ENCODE data around the gene APBA2. TPM values are rescaled to one million over a fixed set of nuclear protein-coding genes. Genes with fewer than 3 reads are reported as not detected.

The APBA2 gene
- total RNA-seq, 4 donors from 2014 or later: 7.7 to 14.4 (median 11.6) TPM

DNA sequence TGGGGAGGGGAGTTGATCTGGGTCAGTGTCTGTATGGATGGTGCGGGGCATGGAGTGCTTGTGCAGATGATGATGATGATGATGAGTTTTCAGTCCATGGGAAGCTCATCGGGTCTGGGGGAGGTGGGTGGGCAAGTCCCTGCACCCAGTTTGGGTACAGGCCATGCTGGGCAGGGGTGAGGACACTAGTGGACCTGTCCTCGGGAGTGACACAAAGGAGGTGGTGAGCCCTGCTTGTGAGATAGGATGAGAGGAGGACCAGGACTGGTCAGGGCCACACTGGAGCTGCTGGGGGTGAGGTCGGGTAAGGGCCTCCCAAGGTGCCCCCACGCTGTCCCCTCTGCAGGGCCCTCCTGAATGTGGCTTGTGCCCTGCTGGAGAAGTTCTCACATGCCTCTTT lies 177.9 kb downstream of the APBA2 start:
- Histone ChIP-seq H3K27me3 (no peaks in the 10 kb centered on the region), H3K9me3 (no peaks in the 10 kb centered on the region), H3K36me3 (no peaks in the 10 kb centered on the region), H3K27ac (no peak overlapping the region), H3K4me3 (replicated peaks in 1 of 3) (no peak overlapping the region), H3K4me1 (no peaks in the 10 kb centered on the region)
- TF ChIP-seq, protein P1, sequence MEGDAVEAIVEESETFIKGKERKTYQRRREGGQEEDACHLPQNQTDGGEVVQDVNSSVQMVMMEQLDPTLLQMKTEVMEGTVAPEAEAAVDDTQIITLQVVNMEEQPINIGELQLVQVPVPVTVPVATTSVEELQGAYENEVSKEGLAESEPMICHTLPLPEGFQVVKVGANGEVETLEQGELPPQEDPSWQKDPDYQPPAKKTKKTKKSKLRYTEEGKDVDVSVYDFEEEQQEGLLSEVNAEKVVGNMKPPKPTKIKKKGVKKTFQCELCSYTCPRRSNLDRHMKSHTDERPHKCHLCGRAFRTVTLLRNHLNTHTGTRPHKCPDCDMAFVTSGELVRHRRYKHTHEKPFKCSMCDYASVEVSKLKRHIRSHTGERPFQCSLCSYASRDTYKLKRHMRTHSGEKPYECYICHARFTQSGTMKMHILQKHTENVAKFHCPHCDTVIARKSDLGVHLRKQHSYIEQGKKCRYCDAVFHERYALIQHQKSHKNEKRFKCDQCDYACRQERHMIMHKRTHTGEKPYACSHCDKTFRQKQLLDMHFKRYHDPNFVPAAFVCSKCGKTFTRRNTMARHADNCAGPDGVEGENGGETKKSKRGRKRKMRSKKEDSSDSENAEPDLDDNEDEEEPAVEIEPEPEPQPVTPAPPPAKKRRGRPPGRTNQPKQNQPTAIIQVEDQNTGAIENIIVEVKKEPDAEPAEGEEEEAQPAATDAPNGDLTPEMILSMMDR (IDR thresholded peaks at IDR 0.05): no peak
- TF ChIP-seq POLR2A (IDR thresholded peaks at IDR 0.05): no peak
- intact Hi-C loops (cut with DNase I): no loop called here
- DNase-seq: no peak
- 90 to 93% methylated on average over 5 of the region's 5 CpGs for WGBS, 2 donors

DNA sequence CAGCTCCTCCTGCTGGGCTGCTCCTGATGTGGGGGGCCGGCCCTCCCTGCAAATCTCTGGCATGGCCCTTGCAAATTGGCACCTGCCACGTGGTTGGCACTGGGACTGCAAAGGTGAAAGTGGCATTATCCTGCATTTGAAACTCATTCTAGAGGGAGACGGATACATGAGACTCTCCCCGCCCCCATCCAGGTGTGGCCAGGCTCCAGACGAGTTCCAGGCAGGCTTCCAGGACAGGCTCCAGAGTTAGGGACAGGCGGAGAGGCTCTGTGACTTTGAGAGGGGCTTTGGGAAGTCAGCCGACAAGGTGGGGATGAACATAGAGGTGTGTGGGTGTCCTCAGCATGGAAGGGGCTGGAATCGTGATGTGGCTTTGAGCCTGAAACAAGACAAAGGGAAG lies 178.5 kb downstream of the APBA2 start:
- 46 to 54% methylated on average over 7 to 8 of the region's 8 CpGs for WGBS, 2 donors
- Histone ChIP-seq H3K27me3 (no peaks in the 10 kb centered on the region), H3K9me3 (no peaks in the 10 kb centered on the region), H3K4me1 (no peaks in the 10 kb centered on the region), H3K27ac (no peak overlapping the region), H3K36me3 (no peaks in the 10 kb centered on the region), H3K4me3 (replicated peaks in 1 of 3) (no peak overlapping the region)
- intact Hi-C loops (cut with DNase I): no loop called here
- peak; percentile 66 to 75 for DNase-seq
- TF ChIP-seq POLR2A (IDR thresholded peaks at IDR 0.05): no peak
- TF ChIP-seq, protein P1 (IDR thresholded peaks at IDR 0.05): no peak

DNA sequence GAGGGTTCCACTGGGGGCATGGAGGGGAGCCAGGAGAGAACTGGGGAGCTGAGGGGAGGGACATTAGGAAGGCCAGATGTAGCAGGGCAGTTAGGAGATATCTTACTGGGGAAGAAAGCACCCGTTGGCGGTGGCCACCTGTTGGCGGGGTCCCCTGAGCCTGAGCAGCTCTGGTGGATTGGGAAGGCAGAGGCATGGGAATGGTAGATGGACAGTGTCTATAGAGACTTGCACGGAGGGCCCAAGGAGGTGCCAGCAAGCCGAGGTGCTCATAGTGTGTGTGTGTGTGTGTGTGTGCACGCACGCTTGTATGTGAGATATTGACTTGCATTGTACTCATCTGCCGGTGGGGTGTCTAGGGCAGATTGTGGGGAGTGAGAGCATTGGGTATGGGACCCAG lies 179.0 kb downstream of the APBA2 start:
- Histone ChIP-seq H3K27ac (no peak overlapping the region), H3K27me3 (no peaks in the 10 kb centered on the region), H3K4me1 (no peaks in the 10 kb centered on the region), H3K36me3 (no peaks in the 10 kb centered on the region), H3K9me3 (no peaks in the 10 kb centered on the region), H3K4me3 (replicated peaks in 1 of 3) (no peak overlapping the region)
- DNase-seq: no peak
- intact Hi-C loops (cut with DNase I): no loop called here
- no peak for TF ChIP-seq POLR2A (IDR thresholded peaks at IDR 0.05)
- TF ChIP-seq, protein P1 (IDR thresholded peaks at IDR 0.05): no peak
- WGBS, 2 donors: 95 to 99% methylated on average over 6 to 8 of the region's 8 CpGs

DNA sequence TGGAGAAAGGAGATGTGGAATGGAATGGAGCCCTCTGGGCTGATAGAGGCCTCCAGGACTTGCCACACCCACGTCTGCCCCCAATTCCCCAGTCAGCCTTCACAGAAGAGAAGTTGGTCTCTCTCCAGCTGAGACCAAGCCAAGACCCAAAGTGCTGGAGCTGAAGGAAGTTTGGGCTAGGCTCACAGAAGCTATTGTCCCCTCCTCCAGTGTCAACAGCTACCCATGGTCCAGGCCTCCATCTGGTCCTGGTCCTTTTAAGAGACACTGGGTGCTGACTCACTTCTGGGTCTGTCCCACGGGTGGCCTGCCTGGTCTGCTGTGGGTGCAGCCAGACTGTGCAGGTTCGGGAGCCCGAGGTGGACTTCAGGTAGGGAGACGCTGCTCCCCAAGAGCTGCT lies 179.8 kb downstream of the APBA2 start:
- H3K27ac ChIP-seq: no peak overlapping the region
- no peaks in the 10 kb centered on the region for H3K27me3 ChIP-seq
- H3K36me3 ChIP-seq: no peaks in the 10 kb centered on the region
- H3K4me3 ChIP-seq (replicated peaks in 1 of 3): no peak overlapping the region
- TF ChIP-seq, protein P1 (IDR thresholded peaks at IDR 0.05): no peak
- no peak for TF ChIP-seq POLR2A (IDR thresholded peaks at IDR 0.05)
- WGBS, 2 donors: 73 to 77% methylated on average over 3 to 4 of the region's 5 CpGs
- intact Hi-C loops (cut with DNase I): no loop called here
- no peaks in the 10 kb centered on the region for H3K9me3 ChIP-seq
- H3K4me1 ChIP-seq: no peaks in the 10 kb centered on the region
- no peak for DNase-seq

DNA sequence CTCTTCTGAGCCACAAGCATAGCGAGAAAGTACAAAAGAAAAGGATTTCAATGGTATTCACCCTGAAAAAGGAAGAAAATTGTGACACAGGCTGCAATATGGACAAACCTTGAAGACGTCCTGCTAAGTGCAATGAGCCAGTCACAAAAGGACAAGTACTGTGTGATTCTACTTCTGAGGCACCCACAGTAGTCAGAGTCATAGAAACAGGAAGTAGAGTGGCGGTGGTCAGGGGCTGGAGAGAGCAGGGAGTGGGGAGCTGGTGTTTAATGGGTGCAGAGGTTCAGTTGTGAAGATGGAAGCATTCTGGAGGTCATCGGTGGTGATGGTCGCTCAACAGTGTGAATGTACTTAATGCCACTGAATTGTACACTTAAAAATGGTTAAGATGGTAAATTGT lies 180.5 kb downstream of the APBA2 start:
- Histone ChIP-seq H3K36me3 (no peaks in the 10 kb centered on the region), H3K27ac (no peak overlapping the region), H3K9me3 (no peaks in the 10 kb centered on the region), H3K27me3 (no peaks in the 10 kb centered on the region), H3K4me3 (replicated peaks in 1 of 3) (no peak overlapping the region), H3K4me1 (no peaks in the 10 kb centered on the region)
- WGBS, 2 donors: 93 to 97% methylated on average over 5 of the region's 5 CpGs
- TF ChIP-seq POLR2A (IDR thresholded peaks at IDR 0.05): no peak
- TF ChIP-seq, protein P1 (IDR thresholded peaks at IDR 0.05): no peak
- DNase-seq: no peak
- intact Hi-C loops (cut with DNase I): no loop called here
